Measurements from ENCODE around the gene ARSI. TPM values are rescaled to one million over a fixed set of nuclear protein-coding genes. Genes with fewer than 3 reads are reported as not detected.

Gene ARSI
- polyA plus RNA-seq, 4 donors: 2.3 to 3.8 (median 3.6) TPM

GRCh38 chr5:150309886-150310239 lies 7.2 kb upstream of the ARSI start:
- DNase-seq (ENCODE audit: low read depth in 4 of 4, low spot score in 3 of 4): no peak

DNA sequence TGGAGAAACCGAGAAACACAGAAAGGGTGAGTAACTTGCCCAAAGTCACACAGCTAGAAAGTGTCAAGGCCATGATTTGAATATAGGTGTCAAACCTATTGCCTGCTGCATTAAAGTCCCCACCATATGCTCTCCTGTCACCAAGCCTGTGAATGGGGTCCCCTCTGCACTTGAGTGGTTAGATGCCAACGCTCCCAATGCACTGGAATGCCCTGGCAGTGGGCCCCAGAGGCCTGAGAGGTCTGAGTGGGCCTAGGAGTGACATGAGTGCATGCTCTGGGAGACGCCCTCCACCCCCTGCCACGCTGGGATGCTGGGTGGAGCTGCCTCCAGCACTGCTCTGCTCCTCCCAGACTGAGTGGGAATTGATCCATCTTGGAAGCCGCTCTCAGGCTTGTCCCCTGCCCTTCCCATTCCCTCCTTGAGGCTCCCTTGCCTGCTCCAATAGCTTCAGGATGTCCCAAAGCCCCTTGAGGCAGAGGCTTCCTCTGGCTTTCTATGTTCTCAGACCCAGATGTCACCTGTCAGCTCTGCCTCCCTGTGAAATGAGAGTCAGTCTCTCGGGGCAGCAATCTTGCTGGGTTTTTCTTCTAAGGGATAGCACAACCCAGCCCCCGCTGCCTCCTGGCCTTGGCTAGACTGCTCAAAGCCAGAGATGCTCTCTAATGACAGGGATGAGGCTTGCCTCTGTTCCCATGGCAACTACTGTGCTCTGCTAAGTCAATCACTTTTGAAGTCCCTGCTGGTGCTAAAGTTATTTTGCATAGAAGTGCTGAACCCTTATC lies 6.6 kb upstream of the ARSI start:
- no peak for DNase-seq (ENCODE audit: low read depth in 4 of 4, low spot score in 3 of 4)

DNA sequence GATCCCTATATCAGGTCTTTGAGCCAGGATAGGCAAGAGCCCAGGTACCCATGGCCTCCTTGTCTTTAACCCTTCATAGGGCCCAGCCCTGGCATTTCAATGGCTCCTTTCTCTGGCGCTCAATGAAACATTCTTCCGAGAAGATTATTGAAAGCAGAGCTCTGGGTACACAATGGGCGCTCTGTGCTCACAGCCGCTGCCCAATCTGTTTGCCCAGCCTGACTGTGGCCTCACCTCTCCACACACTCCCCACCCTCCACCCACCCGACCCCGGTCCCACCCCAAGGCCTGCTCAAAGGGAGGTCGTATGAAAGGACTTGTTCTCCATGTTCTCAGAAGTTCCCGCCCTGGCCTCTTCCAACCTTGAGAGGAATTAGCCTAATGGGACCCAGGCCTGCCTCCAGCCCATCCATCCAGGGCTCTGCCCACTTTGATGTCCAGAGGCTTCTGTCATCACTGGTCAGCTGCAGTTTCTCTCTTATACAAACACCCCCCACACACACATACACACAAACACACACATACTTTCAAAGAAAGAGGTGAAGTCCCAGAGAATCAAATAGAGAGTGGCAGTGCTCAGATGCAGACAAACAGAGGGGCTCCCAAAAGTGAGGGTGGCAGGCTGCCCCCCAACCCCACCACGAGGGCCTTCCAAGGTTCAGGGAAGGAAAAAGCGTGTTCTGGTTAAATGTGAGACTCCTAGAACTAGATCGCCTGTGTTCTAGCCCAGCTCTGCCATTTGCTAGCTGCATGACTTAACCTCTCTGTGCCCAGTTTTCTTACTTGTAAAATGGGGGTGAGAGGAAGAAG lies 5.1 kb upstream of the ARSI start:
- DNase-seq (ENCODE audit: low read depth in 4 of 4, low spot score in 3 of 4): no peak

- DNase-seq (ENCODE audit: low read depth in 4 of 4, low spot score in 3 of 4): no peak
Observed at GRCh38 chr5:150306775-150307174, 4.1 kb upstream of the ARSI start.

DNA sequence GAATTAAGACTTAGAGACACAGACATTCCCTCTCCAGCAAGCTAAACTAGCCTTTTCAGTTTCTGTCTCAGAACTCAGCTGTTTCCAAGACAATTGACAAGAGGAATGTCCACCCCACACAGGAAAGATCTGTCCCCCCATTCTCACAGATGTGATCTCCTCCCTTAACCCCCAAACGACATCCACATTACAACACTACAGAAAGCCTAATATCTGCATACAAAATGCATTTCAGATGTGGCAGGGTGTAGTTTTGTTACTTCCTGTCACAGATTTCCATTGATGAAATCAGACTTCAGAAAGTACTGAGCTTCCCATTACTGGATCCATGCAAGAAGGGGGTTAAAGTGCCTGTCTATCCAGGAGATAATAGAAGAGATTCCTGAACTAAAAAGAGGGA lies 2.9 kb upstream of the ARSI start:
- no peak for DNase-seq (ENCODE audit: low read depth in 4 of 4, low spot score in 3 of 4)

DNA sequence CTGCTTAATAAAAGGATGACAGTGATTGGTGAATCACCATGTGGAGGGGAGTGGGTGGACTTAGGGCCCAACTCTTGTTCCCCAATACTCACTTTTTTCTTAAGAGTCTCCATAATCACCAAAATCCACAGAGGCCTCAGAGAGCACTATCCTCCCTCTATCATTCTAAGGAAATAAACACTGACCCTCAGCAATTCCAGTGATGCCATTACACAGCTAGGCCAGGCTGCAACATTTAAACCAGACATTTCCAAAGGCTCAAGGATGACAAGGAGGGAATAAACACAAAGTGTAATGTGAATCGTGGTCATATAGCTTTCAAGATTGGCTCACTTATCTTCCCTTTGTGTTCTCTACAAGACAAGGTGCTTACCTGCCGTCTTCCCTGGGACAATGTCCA lies 2.4 kb upstream of the ARSI start:
- DNase-seq (ENCODE audit: low read depth in 4 of 4, low spot score in 3 of 4): no peak

GRCh38 chr5:150304481-150305081 lies 1.9 kb upstream of the ARSI start:
- DNase-seq (ENCODE audit: low read depth in 4 of 4, low spot score in 3 of 4): no peak

DNA sequence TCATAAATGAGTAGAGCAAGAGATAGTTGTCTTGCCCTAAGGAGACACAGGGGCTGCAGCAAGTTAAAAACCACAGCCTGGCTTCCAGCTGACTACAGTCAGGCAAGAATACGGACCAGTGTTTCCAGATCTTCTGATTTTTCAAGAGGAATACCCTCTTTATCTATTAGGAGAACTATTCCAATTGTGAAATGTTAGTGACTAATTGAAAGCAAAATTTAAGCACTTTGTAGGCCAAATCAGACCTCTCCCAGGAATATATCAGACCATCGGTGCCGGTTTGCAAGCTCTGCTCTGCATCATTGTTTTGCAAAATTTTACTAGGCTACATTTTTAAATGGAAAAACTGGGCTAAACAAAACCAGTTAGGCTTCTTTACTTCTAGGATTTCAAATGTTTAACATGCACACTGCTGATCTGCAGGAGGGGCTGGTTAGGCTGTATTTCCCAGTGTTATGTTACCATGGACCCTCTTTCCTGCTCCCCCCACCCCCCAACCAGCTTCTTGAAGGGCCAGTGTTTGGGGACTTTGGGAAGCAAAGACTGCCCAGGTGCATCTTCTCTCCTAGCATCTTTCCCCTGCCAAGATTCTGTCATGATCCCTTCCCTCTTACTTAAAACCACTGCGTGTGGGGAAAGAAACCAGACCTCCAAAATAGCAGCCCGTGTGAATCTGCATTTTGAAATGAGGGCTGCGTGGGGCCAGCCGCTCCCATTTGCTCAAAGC lies 1.1 kb upstream of the ARSI start:
- peak in 2 of 4 donors; percentile 62 to 75 for DNase-seq (ENCODE audit: low read depth in 4 of 4, low spot score in 3 of 4)

- no peak for DNase-seq (ENCODE audit: low read depth in 4 of 4, low spot score in 3 of 4)
Observed at GRCh38 chr5:150303070-150303615, 438 bp upstream of the ARSI start.

- DNase-seq (ENCODE audit: low read depth in 4 of 4, low spot score in 3 of 4): no peak
Observed at GRCh38 chr5:150301901-150302300, 804 bp downstream of the ARSI start.

DNA sequence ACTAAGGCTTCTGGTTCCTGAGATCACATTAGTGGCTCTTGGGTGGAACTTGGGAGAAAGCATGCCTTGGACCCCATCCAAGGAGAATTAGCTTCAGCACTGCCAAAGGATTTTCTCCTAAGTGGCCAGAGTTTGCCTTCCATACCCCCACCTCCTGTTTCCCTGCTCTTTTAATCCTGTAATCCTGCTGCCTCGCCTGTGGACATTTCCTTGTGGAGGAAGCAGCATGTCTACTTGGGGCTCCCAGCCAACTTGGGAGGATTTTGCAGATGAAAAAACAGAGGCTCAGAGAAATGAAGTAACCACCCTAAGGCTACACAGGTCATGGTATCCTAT lies 1.6 kb downstream of the ARSI start:
- DNase-seq (ENCODE audit: low read depth in 4 of 4, low spot score in 3 of 4): no peak

- no peak for DNase-seq (ENCODE audit: low read depth in 4 of 4, low spot score in 3 of 4)
Observed at GRCh38 chr5:150300496-150301169, 2.1 kb downstream of the ARSI start.

DNA sequence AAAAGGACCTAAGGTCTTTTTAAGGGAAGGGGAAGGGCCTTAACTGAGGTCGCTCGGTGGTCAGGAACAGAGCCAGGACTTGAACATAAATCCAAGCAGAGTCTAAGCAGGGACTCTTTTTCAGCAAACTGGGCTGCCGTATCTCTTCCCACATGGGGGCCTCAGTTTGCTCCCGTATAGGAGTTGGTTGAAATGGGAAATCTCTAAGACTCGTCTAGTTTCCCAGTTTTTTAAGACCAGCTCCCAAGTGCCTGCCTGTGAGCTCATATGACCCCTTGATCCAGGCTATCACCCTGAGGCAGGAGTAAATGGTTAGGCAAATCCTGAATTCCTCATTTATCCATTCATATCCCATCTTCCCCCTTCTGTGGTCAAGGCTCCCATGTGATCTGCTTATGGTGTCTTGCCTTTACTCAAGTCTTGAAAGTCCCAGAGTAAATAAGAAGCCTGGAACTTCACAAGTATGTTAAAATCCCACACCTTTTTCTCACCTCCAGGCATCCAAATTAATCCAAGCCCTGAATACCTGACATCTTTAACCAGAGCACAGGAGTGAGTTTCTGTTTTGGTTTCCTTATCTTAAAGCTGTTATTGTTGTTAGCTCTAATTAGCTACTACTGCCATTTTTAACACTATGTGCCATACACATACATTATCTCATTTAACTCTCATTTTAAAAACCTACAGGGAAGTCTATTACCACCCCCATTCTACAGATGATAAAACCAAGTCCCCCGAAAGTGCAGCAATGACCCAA lies 3.0 kb downstream of the ARSI start:
- no peak for DNase-seq (ENCODE audit: low read depth in 4 of 4, low spot score in 3 of 4)

GRCh38 chr5:150298701-150299451 lies 3.8 kb downstream of the ARSI start:
- DNase-seq (ENCODE audit: low read depth in 4 of 4, low spot score in 3 of 4): no peak

DNA sequence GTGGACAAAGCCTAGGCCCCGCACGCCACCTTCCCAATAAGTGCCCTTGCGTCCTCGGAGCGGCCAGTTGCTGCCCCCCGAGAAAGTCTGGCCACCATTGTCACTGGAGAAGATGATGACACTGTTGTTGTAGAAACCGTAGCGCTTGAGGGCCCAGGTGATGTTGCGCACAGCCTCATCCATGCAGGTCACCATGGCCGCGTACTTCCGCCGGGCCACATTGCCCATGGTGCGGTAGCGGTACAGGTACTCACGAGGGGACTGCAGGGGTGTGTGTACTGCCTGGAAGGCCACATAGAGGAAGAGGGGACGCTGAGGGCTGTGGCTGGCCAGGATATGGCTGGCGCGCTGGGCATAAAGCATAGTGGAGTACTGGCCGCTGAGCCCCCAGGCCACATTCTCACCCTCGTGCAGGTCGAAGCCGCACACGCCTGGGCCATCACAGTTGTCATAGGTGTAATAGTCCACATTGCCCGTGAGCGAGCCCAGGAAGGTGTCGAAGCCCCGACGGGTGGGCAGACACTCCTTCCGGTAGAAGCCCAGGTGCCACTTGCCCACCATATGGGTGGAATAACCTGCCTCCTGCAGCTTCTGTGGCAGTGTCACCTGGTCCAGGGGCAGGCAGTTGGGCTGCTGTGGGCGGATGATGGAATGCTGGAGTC lies 4.6 kb downstream of the ARSI start:
- no peak for DNase-seq (ENCODE audit: low read depth in 4 of 4, low spot score in 3 of 4)

DNA sequence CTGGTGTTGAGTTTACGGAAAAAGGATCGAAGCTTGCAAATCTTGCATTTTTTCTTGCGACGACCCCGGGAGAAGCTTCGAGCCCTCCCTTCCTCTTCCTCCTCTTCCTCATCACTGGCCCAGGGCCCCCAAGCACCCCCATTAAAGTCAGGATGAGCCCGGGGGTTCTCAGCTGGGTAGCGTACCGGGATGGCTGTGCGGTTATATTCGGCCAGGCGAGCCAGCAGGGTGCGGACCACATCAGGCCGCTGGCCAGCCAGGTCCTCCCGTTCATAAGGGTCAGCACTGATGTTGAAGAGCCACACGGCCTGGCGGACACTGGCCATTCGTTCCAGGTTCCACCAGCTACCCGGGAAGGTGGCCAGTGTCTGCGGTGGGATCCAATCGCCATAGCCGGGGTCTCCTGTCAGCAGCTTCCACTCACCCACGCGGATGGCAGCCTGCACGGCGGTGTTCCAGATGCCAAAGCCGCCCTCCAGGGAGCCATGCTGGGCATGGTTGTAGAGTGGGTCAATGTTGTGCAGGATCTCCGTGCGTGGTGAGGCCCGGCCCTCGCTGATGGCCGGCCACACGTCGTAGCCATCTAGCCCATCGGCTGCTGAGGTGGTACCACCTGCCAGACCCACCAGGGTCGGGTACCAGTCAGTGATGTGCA lies 5.3 kb downstream of the ARSI start:
- DNase-seq (ENCODE audit: low read depth in 4 of 4, low spot score in 3 of 4): no peak

DNA sequence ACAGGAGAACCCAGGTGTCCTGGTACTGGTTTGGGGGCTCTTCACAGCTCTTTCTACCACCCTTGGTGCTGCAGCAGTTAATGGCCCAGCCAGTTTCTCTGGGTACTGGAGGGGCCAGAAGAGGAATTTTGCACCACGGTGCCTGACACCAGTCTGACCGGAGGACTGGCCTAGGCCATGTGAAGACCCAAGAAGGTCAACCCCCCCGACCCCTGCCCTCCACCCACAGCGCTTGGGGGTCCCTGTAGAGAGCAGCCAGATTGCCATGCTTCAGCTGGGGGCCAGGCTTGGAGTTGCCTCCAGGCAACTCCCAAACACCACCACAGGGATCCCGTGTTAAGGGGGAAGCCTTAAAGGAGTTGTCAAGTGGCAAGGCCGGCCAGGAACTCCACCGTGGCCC lies 6.2 kb downstream of the ARSI start:
- no peak for DNase-seq (ENCODE audit: low read depth in 4 of 4, low spot score in 3 of 4)
